ENCODE results near the gene C16orf74. TPM values are rescaled to one million over a fixed set of nuclear protein-coding genes. Genes with fewer than 3 reads are reported as not detected.

C16orf74 gene
- total and polyA plus RNA-seq, 8 donors: 1.1 to 24.9 (median 4.6) TPM; not detected in 3

DNA sequence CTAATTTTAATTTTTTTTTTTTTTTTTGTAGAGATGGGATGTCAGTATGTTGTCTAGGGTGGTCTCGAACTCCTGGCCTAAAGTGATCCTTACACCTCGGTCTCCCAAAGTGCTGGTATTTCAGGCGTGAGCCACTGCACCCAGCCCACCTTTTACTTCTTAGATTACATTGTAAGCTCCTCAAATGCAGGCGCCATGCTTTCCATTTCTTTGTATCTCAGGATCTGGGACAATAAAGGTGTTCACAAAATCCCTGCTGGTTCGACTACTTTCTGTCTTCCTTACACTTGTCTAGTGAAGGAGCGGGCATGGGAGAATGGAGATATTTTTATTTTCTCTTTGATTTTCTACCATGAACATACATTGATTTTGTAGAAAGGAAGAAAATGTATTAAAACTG lies 23.2 kb upstream of the C16orf74 start:
- H3K9me3 ChIP-seq: no peaks in the 10 kb centered on the region
- WGBS, 5 donors: 76 to 80% (median 79%) methylated on average over 6 of the region's 6 CpGs
- H3K4me1 ChIP-seq: no peaks in the 10 kb centered on the region
- H3K27me3 ChIP-seq: no peaks in the 10 kb centered on the region
- no peak overlapping the region for H3K4me3 ChIP-seq
- intact Hi-C loops (cut with DNase I; ENCODE audit: low total_unique reads): no loop called here
- no peak overlapping the region for H3K27ac ChIP-seq
- TF ChIP-seq POLR2A (IDR thresholded peaks at IDR 0.05) (no peak), EP300 (IDR thresholded peaks at IDR 0.05) (no peak), POLR2AphosphoS5 (IDR thresholded peaks at IDR 0.05) (no peak)
- TF ChIP-seq, protein P1, sequence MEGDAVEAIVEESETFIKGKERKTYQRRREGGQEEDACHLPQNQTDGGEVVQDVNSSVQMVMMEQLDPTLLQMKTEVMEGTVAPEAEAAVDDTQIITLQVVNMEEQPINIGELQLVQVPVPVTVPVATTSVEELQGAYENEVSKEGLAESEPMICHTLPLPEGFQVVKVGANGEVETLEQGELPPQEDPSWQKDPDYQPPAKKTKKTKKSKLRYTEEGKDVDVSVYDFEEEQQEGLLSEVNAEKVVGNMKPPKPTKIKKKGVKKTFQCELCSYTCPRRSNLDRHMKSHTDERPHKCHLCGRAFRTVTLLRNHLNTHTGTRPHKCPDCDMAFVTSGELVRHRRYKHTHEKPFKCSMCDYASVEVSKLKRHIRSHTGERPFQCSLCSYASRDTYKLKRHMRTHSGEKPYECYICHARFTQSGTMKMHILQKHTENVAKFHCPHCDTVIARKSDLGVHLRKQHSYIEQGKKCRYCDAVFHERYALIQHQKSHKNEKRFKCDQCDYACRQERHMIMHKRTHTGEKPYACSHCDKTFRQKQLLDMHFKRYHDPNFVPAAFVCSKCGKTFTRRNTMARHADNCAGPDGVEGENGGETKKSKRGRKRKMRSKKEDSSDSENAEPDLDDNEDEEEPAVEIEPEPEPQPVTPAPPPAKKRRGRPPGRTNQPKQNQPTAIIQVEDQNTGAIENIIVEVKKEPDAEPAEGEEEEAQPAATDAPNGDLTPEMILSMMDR (IDR thresholded peaks at IDR 0.05): no peak
- no peak for DNase-seq
- H3K36me3 ChIP-seq: peaks cover 12 to 44% (median 37%) of the 10 kb centered on the region in 4 donors

DNA sequence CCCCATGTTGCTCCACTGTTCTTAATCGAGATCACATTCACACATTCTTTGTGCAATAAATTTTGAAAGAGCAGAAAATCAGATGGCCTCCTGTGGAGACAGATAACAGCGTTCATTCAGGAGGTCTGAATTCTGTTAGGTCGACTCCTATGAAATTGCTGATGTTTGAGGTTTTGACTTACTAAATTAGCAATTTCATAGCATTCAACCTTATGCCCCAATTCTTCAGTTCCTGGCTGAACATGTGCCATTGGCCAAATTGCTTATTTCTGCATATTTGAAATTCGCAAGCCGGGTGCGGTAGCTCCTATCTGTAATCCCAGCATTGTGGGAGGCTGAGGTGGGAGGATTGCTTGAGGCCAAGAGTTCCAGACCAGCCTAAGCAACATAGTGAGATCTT lies 22.1 kb upstream of the C16orf74 start:
- 91 to 95% (median 93%) methylated on average over 6 of the region's 6 CpGs for WGBS, 5 donors
- H3K4me3 ChIP-seq: no peak overlapping the region
- intact Hi-C loops (cut with DNase I; ENCODE audit: low total_unique reads): no loop called here

DNA sequence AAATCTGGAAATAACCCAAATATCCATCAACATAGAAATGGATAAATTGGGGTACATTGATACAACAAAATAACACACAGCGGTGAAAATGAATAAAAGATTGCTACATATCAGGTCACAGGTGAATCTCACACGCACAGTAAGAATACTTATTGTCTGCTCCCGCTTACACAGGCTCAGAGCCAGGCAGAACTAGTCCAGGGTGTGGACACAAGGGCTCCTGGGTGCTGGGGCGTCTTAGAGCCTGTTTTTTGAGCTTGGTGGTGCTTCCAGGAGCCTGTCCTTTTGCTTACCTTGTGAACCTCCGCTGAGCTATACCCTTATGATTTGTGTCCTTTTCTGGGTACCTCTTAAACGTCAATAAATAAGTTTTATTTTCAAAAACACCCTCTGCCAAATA lies 19.8 kb upstream of the C16orf74 start:
- H3K9me3 ChIP-seq: no peaks in the 10 kb centered on the region
- TF ChIP-seq, protein P1 (IDR thresholded peaks at IDR 0.05): no peak
- TF ChIP-seq POLR2A (IDR thresholded peaks at IDR 0.05): no peak
- TF ChIP-seq EP300 (IDR thresholded peaks at IDR 0.05): no peak
- TF ChIP-seq POLR2AphosphoS5 (IDR thresholded peaks at IDR 0.05): no peak
- WGBS, 5 donors: 73 to 85% (median 77%) methylated on average over 6 of the region's 6 CpGs
- DNase-seq: no peak
- H3K27ac ChIP-seq: no peak overlapping the region
- H3K36me3 ChIP-seq: peaks cover 0 to 20% (median 11%) of the 10 kb centered on the region in 4 donors
- no peaks in the 10 kb centered on the region for H3K27me3 ChIP-seq
- intact Hi-C loops (cut with DNase I; ENCODE audit: low total_unique reads): no loop called here
- no peak overlapping the region for H3K4me3 ChIP-seq
- no peaks in the 10 kb centered on the region for H3K4me1 ChIP-seq

More for the DNA sequence above, 22.1 kb upstream of the C16orf74 start:
- H3K9me3 ChIP-seq: no peaks in the 10 kb centered on the region
- H3K27ac ChIP-seq: no peak overlapping the region
- no peaks in the 10 kb centered on the region for H3K4me1 ChIP-seq
- no peaks in the 10 kb centered on the region for H3K27me3 ChIP-seq
- TF ChIP-seq, protein P1 (IDR thresholded peaks at IDR 0.05): no peak
- DNase-seq: no peak
- peaks cover 7 to 33% (median 26%) of the 10 kb centered on the region in 4 donors for H3K36me3 ChIP-seq

DNA sequence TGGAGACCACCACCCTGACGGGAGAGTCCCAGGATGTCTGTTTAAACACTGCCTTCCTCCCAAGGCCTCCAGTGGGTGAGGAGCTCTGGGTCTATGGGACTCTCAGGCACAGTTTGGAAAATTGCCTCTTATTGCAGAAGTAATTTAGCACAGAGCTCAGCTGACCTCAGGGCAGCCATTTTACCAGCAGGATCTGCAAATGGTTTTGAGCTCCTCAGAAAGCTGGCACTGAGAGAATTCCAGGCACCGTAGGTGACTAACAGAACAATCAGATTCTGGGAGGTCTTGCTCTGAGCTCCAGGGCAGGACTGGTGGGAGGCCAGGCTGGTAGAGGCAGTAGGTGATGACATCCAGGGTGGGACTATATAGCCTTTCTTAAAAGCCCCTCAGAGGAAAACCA lies 17.3 kb upstream of the C16orf74 start:
- Histone ChIP-seq H3K9me3 (no peaks in the 10 kb centered on the region), H3K4me1 (no peaks in the 10 kb centered on the region), H3K27me3 (peaks cover 0 to under 1% (median 0%) of the 10 kb centered on the region in 3 donors), H3K27ac (no peak overlapping the region), H3K36me3 (peaks cover 0 to 13% (median 6%) of the 10 kb centered on the region in 4 donors), H3K4me3 (no peak overlapping the region)
- no peak for TF ChIP-seq POLR2A (IDR thresholded peaks at IDR 0.05)
- TF ChIP-seq EP300 (IDR thresholded peaks at IDR 0.05): no peak
- TF ChIP-seq POLR2AphosphoS5 (IDR thresholded peaks at IDR 0.05): no peak
- TF ChIP-seq, protein P1 (IDR thresholded peaks at IDR 0.05): no peak
- intact Hi-C loops (cut with DNase I; ENCODE audit: low total_unique reads): no loop called here
- 31 to 77% (median 62%) methylated on average over 2 of the region's 2 CpGs for WGBS, 5 donors
- no peak for DNase-seq
